Spleen (tissue), 7 donors: ENCODE measurements around the gene NUMB.

Experiments
- CTCF ChIP-seq, 11 experiments: fragments of 200-600 bp in 7 of 11; fragments of 450-650 bp in 4 of 11; sonication (generic) in 4 of 11; IDR thresholded peaks in 8 of 11; conservative IDR thresholded peaks in 3 of 11; 1 replicate in 7 of 11; 2 replicates in 4 of 11; pipeline versions ENCODE4 v1.4.0 to v1.8.0; 2016 to 2021; ENCODE audit warnings: antibody characterized with exemption in 11 of 11, inconsistent platforms in 4 of 11, mild to moderate bottlenecking in 1 of 11
- POLR2A ChIP-seq, 3 donors: fragments of 450-650 bp; IDR thresholded peaks; one replicate each; pipeline ENCODE4 v1.5.1; 2017; ENCODE audit warnings: antibody characterized with exemption in 3 of 3, mild to moderate bottlenecking in 1 of 3
- donor health status: DM: no; HTN: no; CAD: no; lungs with moderate emphysema.
- donor health status: DM: no; HTN: no; CAD: no.
- donor health status: DM: no; HTN: no; CAD: no.

- TF ChIP-seq CTCF (IDR thresholded peaks at IDR 0.05 in 8 of 11, conservative IDR thresholded peaks at IDR 0.05 in 3 of 11) (no peak), POLR2A (IDR thresholded peaks at IDR 0.05) (no peak)
Observed at GRCh38 chr14:73246387-73247150, 211.8 kb downstream of the NUMB start.
